Astrocyte (in vitro differentiated cells and primary cell): ENCODE data around the gene PDE8A.

Source experiments
- CTCF ChIP-seq: IDR thresholded peaks from 2 replicates; pipeline ENCODE4 v1.5.1; 2011; ENCODE audit warnings: low read depth, mild to moderate bottlenecking, inconsistent platforms, low read length, moderate library complexity; ENCODE audit not compliant: insufficient read depth
- EZH2 ChIP-seq: IDR thresholded peaks from 2 replicates; pipeline ENCODE4 v1.6.1; 2012; ENCODE audit warnings: mild to moderate bottlenecking, low read length, inconsistent platforms; ENCODE audit not compliant: insufficient read depth

- TF ChIP-seq CTCF (no peak), EZH2 (no peak)
Measured at GRCh38 chr15:84953726-84954125, 27.9 kb upstream of the PDE8A start.
